Measurements from ENCODE around the gene MEIS1.

DNA sequence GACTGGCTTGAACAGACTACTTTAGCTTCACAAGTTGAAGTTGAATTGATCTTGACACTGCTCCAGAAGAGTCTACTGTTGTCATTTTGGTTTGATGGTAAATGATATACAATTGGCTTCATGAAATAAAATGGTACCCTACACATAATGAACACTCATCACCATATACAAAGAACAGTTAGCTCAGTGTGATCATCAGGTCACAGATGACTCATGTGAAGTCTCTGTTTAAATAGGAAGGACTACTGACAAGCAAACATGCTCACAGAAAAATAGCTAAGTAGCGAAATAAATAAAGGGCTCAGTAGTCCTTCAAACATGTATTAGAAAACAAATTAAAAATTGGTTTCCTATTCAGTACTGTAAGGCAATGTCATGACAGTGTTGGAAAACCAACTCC, 96.2 kb downstream of the MEIS1 start:
- TF ChIP-seq, protein P1, sequence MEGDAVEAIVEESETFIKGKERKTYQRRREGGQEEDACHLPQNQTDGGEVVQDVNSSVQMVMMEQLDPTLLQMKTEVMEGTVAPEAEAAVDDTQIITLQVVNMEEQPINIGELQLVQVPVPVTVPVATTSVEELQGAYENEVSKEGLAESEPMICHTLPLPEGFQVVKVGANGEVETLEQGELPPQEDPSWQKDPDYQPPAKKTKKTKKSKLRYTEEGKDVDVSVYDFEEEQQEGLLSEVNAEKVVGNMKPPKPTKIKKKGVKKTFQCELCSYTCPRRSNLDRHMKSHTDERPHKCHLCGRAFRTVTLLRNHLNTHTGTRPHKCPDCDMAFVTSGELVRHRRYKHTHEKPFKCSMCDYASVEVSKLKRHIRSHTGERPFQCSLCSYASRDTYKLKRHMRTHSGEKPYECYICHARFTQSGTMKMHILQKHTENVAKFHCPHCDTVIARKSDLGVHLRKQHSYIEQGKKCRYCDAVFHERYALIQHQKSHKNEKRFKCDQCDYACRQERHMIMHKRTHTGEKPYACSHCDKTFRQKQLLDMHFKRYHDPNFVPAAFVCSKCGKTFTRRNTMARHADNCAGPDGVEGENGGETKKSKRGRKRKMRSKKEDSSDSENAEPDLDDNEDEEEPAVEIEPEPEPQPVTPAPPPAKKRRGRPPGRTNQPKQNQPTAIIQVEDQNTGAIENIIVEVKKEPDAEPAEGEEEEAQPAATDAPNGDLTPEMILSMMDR (IDR thresholded peaks at IDR 0.05) = no peak
- TF ChIP-seq POLR2A (IDR thresholded peaks at IDR 0.05) = no peak

All from testis (tissue), 2 donors.